Measurements from ENCODE around the gene ZNF792.
"Not testable (repeated sequence)": the region's sequence is repeated elsewhere in the genome, so short reads cannot be mapped to it uniquely, and the experiment has no call there.

ZNF792 gene

GRCh38 chr19:34997071-34997617 lies 33.1 kb upstream of the ZNF792 start:
- peaks cover 17% of the 10 kb centered on the region for H3K4me1 ChIP-seq (ENCODE audit: control insufficient read depth, insufficient read depth, low read length, poor library complexity, severe bottlenecking)
- H3K4me3 ChIP-seq (ENCODE audit: extremely low read depth, insufficient read depth, low read length, poor library complexity, severe bottlenecking): no peak overlapping the region
- peaks cover 4% of the 10 kb centered on the region for H3K36me3 ChIP-seq (ENCODE audit: control insufficient read depth, insufficient read depth, low read length)
- WGBS, 2 experiments (ENCODE audit: insufficient coverage in 2 of 2): 59 to 87% methylated on average over 2 to 4 of the region's 8 CpGs
- no peaks in the 10 kb centered on the region for H3K9me3 ChIP-seq (ENCODE audit: control insufficient read depth, low read length)
- no peak overlapping the region for H3K27ac ChIP-seq (ENCODE audit: low read depth, low read length, severe bottlenecking)

- Histone ChIP-seq H3K4me3 (ENCODE audit: extremely low read depth, insufficient read depth, low read length, poor library complexity, severe bottlenecking) (no peak overlapping the region), H3K4me1 (ENCODE audit: control insufficient read depth, insufficient read depth, low read length, poor library complexity, severe bottlenecking) (peaks cover 17% of the 10 kb centered on the region), H3K9me3 (ENCODE audit: control insufficient read depth, low read length) (no peaks in the 10 kb centered on the region), H3K27ac (ENCODE audit: low read depth, low read length, severe bottlenecking) (no peak overlapping the region), H3K36me3 (ENCODE audit: control insufficient read depth, insufficient read depth, low read length) (no peaks in the 10 kb centered on the region)
- 94 to 100% methylated on average over 4 to 7 of the region's 8 CpGs for WGBS, 2 experiments (ENCODE audit: insufficient coverage in 2 of 2)
These were observed 31.5 kb upstream of the ZNF792 start for GRCh38 chr19:34995551-34995950.

GRCh38 chr19:34994643-34995541 lies 30.9 kb upstream of the ZNF792 start:
- Histone ChIP-seq H3K27ac (ENCODE audit: low read depth, low read length, severe bottlenecking) (no peak overlapping the region), H3K4me1 (ENCODE audit: control insufficient read depth, insufficient read depth, low read length, poor library complexity, severe bottlenecking) (peaks cover 17% of the 10 kb centered on the region), H3K9me3 (ENCODE audit: control insufficient read depth, low read length) (no peaks in the 10 kb centered on the region), H3K36me3 (ENCODE audit: control insufficient read depth, insufficient read depth, low read length) (no peaks in the 10 kb centered on the region), H3K4me3 (ENCODE audit: extremely low read depth, insufficient read depth, low read length, poor library complexity, severe bottlenecking) (no peak overlapping the region)
- 93 to 95% methylated on average over 11 to 16 of the region's 17 CpGs for WGBS, 2 experiments (ENCODE audit: insufficient coverage in 2 of 2)

- no peaks in the 10 kb centered on the region for H3K36me3 ChIP-seq (ENCODE audit: control insufficient read depth, insufficient read depth, low read length)
- peaks cover 14% of the 10 kb centered on the region for H3K4me1 ChIP-seq (ENCODE audit: control insufficient read depth, insufficient read depth, low read length, poor library complexity, severe bottlenecking)
- WGBS, 2 experiments (ENCODE audit: insufficient coverage in 2 of 2): 88 to 93% methylated on average over 4 to 7 of the region's 9 CpGs
- no peak overlapping the region for H3K27ac ChIP-seq (ENCODE audit: low read depth, low read length, severe bottlenecking)
- H3K4me3 ChIP-seq (ENCODE audit: extremely low read depth, insufficient read depth, low read length, poor library complexity, severe bottlenecking): no peak overlapping the region
- no peaks in the 10 kb centered on the region for H3K9me3 ChIP-seq (ENCODE audit: control insufficient read depth, low read length)
These were observed 30.2 kb upstream of the ZNF792 start for GRCh38 chr19:34994286-34994642.

GRCh38 chr19:34992582-34992981 lies 28.6 kb upstream of the ZNF792 start:
- not testable (repeated sequence) for H3K4me3 ChIP-seq (ENCODE audit: extremely low read depth, insufficient read depth, low read length, poor library complexity, severe bottlenecking); H3K36me3 ChIP-seq (ENCODE audit: control insufficient read depth, insufficient read depth, low read length); H3K27ac ChIP-seq (ENCODE audit: low read depth, low read length, severe bottlenecking); H3K9me3 ChIP-seq (ENCODE audit: control insufficient read depth, low read length); H3K4me1 ChIP-seq (ENCODE audit: control insufficient read depth, insufficient read depth, low read length, poor library complexity, severe bottlenecking)
- WGBS, 2 experiments (ENCODE audit: insufficient coverage in 2 of 2): 100% methylated on average over 1 of the region's 7 CpGs; no CpG with 5 or more reads in 1 of the 2 experiments

GRCh38 chr19:34991542-34992333 lies 27.7 kb upstream of the ZNF792 start:
- Histone ChIP-seq H3K4me3 (ENCODE audit: extremely low read depth, insufficient read depth, low read length, poor library complexity, severe bottlenecking) (no peak overlapping the region), H3K27ac (ENCODE audit: low read depth, low read length, severe bottlenecking) (no peak overlapping the region), H3K9me3 (ENCODE audit: control insufficient read depth, low read length) (no peaks in the 10 kb centered on the region), H3K36me3 (ENCODE audit: control insufficient read depth, insufficient read depth, low read length) (no peaks in the 10 kb centered on the region), H3K4me1 (ENCODE audit: control insufficient read depth, insufficient read depth, low read length, poor library complexity, severe bottlenecking) (no peaks in the 10 kb centered on the region)
- 91% methylated on average over 5 of the region's 8 CpGs; no CpG with 5 or more reads in 1 of the 2 experiments for whole genome bisulfite sequencing, 2 experiments (ENCODE audit: insufficient coverage in 2 of 2)

GRCh38 chr19:34990578-34991192 lies 26.7 kb upstream of the ZNF792 start:
- no peak overlapping the region for H3K4me3 ChIP-seq (ENCODE audit: extremely low read depth, insufficient read depth, low read length, poor library complexity, severe bottlenecking)
- 90 to 93% methylated on average over 11 to 12 of the region's 13 CpGs for WGBS, 2 experiments (ENCODE audit: insufficient coverage in 2 of 2)
- no peaks in the 10 kb centered on the region for H3K36me3 ChIP-seq (ENCODE audit: control insufficient read depth, insufficient read depth, low read length)
- H3K4me1 ChIP-seq (ENCODE audit: control insufficient read depth, insufficient read depth, low read length, poor library complexity, severe bottlenecking): no peaks in the 10 kb centered on the region
- no peaks in the 10 kb centered on the region for H3K9me3 ChIP-seq (ENCODE audit: control insufficient read depth, low read length)
- no peak overlapping the region for H3K27ac ChIP-seq (ENCODE audit: low read depth, low read length, severe bottlenecking)

GRCh38 chr19:34989298-34989697 lies 25.3 kb upstream of the ZNF792 start:
- H3K4me1 ChIP-seq (ENCODE audit: control insufficient read depth, insufficient read depth, low read length, poor library complexity, severe bottlenecking): no peaks in the 10 kb centered on the region
- WGBS, 2 experiments (ENCODE audit: insufficient coverage in 2 of 2): 90 to 100% methylated on average over 2 to 3 of the region's 6 CpGs
- no peak overlapping the region for H3K27ac ChIP-seq (ENCODE audit: low read depth, low read length, severe bottlenecking)
- H3K9me3 ChIP-seq (ENCODE audit: control insufficient read depth, low read length): no peaks in the 10 kb centered on the region
- H3K36me3 ChIP-seq (ENCODE audit: control insufficient read depth, insufficient read depth, low read length): no peaks in the 10 kb centered on the region
- no peak overlapping the region for H3K4me3 ChIP-seq (ENCODE audit: extremely low read depth, insufficient read depth, low read length, poor library complexity, severe bottlenecking)

GRCh38 chr19:34988119-34988518 lies 24.1 kb upstream of the ZNF792 start:
- H3K4me3 ChIP-seq (ENCODE audit: extremely low read depth, insufficient read depth, low read length, poor library complexity, severe bottlenecking): no peak overlapping the region

GRCh38 chr19:34985249-34986022 lies 21.4 kb upstream of the ZNF792 start:
- H3K4me1 ChIP-seq (ENCODE audit: control insufficient read depth, insufficient read depth, low read length, poor library complexity, severe bottlenecking): no peaks in the 10 kb centered on the region
- 45 to 67% methylated on average over 3 to 6 of the region's 7 CpGs for WGBS, 2 experiments (ENCODE audit: insufficient coverage in 2 of 2)
- no peaks in the 10 kb centered on the region for H3K9me3 ChIP-seq (ENCODE audit: control insufficient read depth, low read length)
- no peaks in the 10 kb centered on the region for H3K36me3 ChIP-seq (ENCODE audit: control insufficient read depth, insufficient read depth, low read length)
- no peak overlapping the region for H3K27ac ChIP-seq (ENCODE audit: low read depth, low read length, severe bottlenecking)
- H3K4me3 ChIP-seq (ENCODE audit: extremely low read depth, insufficient read depth, low read length, poor library complexity, severe bottlenecking): no peak overlapping the region

More at GRCh38 chr19:34988119-34988518, 24.1 kb upstream of the ZNF792 start:
- Histone ChIP-seq H3K4me1 (ENCODE audit: control insufficient read depth, insufficient read depth, low read length, poor library complexity, severe bottlenecking) (no peaks in the 10 kb centered on the region), H3K9me3 (ENCODE audit: control insufficient read depth, low read length) (no peaks in the 10 kb centered on the region), H3K27ac (ENCODE audit: low read depth, low read length, severe bottlenecking) (no peak overlapping the region), H3K36me3 (ENCODE audit: control insufficient read depth, insufficient read depth, low read length) (no peaks in the 10 kb centered on the region)
- WGBS, 2 experiments (ENCODE audit: insufficient coverage in 2 of 2): no CpG with 5 or more reads among the region's 1 CpG
